ENCODE results near the gene CFAP46. TPM values are rescaled to one million over a fixed set of nuclear protein-coding genes. Genes with fewer than 3 reads are reported as not detected.

The CFAP46 gene
- total RNA-seq (2014; rRNA removed; shearing (Covaris generic)), result 6.2 and 11.3 TPM in 2 replicates

GRCh38 chr10:132942101-132943057, at the start of gene CFAP46:
Gene CFAP46, minus strand, starts transcription at chr10:132942570. Its CDS starts 86 bp downstream, at chr10:132942484.
- in situ Hi-C loops (cut with HindIII; ENCODE audit: low sequenced_read_pairs), result no loop called here
- peak; percentile 41 for DNase-seq (ENCODE audit: low spot score)

GRCh38 chr10:132991706-132992432, 49.5 kb upstream of the CFAP46 start:
- DNase-seq (ENCODE audit: low spot score), result no peak
- in situ Hi-C loops (cut with HindIII; ENCODE audit: low sequenced_read_pairs), result no loop called here

DNA sequence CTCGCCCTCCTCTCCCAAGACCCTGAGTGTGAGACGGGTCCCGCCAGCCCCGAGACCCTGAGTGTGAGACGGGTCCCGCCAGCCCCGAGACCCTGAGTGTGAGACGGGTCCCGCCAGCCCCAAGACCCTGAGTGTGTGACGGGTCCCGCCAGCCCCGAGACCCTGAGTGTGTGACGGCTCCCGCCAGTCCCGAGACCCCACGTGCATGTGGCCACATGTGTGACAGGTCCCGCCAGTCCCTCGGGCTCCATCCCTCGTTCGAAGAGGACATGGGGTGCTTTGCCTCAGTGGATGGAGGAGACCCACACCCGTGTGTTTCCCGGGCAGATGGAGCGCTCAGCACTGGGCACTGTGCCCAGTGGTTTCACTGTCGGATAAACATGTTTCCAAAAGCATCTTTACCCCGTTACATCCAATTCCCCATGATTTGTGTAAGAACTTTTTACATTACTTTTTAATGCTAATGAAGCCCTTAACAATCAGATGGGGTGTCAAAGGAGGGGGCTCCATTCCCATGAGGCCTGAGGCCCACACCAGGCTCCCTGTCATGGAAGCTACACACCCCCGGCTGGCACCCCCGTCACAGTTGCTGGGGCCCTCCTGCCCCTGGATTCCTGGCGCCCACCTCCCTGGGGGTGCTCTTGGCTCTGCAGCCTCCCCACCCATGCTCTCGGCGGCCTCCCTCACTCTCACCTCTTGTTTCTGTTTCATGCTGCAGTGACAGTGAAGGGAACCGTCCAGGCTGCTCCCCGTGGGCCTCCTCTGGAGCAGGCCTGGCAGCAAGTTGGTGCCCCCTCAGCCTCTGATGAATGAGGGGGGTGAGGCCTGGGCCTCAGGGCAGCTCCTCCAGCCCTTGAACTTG, 48.5 kb upstream of the CFAP46 start:
- in situ Hi-C loops (cut with HindIII; ENCODE audit: low sequenced_read_pairs), result no loop called here
- peak; percentile 69 for DNase-seq (ENCODE audit: low spot score)

DNA sequence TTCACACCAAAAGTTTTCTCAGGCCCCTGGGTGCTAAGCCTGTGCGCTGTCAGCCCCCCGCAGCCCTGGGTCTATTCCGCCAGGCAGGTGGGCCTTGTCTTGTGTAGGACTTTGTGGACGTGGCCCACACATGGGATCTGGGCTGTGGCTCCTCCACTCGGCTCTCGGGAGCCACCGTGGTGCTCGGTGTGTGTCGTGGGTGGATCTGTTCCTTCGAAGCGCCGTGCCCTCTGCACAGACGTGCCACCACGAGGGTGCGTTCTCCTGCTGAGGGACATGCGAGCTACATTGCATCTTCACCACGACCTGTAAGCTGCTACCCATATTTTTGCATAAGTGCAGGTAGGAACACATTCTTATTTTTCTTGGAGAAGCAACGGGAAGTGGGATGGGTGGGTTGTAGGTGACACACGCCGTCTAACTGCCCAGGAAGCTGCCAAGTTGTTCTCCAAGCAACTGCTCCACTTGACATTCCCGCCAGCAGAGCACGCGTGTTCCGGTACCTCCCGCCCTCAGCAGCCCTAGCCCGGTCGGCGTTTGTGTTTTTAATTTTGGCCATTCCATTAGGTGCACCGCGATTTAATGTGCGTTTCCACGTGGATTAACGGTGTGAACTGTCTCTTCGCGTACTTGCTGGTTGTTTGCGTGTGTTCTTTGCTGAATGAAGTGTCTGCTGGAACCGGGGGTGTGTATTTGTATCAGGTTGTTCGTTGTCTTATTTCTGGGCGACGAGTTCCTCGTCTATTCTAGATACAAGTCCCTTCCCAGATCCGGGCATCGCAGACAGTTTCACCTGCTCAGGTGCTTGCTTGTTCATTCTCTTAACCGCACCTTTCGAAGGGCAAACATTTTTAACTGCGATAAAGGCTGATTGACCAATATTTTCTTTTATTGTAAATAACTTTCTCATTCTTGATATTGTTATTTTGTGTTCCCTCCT, 47.4 kb upstream of the CFAP46 start:
- no peak for DNase-seq (ENCODE audit: low spot score)
- in situ Hi-C loops (cut with HindIII; ENCODE audit: low sequenced_read_pairs), result no loop called here

GRCh38 chr10:132988988-132989387, 46.6 kb upstream of the CFAP46 start:
- DNase-seq (ENCODE audit: low spot score), result no peak
- in situ Hi-C loops (cut with HindIII; ENCODE audit: low sequenced_read_pairs), result no loop called here

GRCh38 chr10:132987671-132988571, 45.6 kb upstream of the CFAP46 start:
- in situ Hi-C loops (cut with HindIII; ENCODE audit: low sequenced_read_pairs), result no loop called here
- DNase-seq (ENCODE audit: low spot score), result peak; percentile 79

- no peak for DNase-seq (ENCODE audit: low spot score)
- in situ Hi-C loops (cut with HindIII; ENCODE audit: low sequenced_read_pairs), result no loop called here
Observed at GRCh38 chr10:132986978-132987377, 44.6 kb upstream of the CFAP46 start.

GRCh38 chr10:132986576-132986975, 44.2 kb upstream of the CFAP46 start:
- in situ Hi-C loops (cut with HindIII; ENCODE audit: low sequenced_read_pairs), result no loop called here
- no peak for DNase-seq (ENCODE audit: low spot score)

GRCh38 chr10:132986076-132986475, 43.7 kb upstream of the CFAP46 start:
- in situ Hi-C loops (cut with HindIII; ENCODE audit: low sequenced_read_pairs), result no loop called here
- DNase-seq (ENCODE audit: low spot score), result no peak

DNA sequence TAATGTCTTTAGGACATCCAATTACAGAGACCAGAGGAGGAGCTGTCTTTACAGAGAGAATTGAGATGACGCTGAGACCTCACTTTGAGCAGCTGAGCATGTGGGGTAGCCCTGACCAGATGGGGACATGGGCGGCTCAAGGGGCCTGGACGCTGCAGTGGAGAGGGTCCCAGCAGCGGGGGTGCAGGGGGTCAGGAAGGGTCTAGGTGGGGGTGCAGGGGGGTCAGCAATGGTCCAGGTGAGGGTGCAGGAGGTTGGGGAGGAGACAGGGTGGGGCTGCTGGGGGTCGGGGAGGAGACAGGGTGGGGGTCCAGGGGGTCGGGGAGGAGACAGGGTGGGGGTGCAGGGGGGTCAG, 43.2 kb upstream of the CFAP46 start:
- DNase-seq (ENCODE audit: low spot score), result no peak
- in situ Hi-C loops (cut with HindIII; ENCODE audit: low sequenced_read_pairs), result no loop called here

DNA sequence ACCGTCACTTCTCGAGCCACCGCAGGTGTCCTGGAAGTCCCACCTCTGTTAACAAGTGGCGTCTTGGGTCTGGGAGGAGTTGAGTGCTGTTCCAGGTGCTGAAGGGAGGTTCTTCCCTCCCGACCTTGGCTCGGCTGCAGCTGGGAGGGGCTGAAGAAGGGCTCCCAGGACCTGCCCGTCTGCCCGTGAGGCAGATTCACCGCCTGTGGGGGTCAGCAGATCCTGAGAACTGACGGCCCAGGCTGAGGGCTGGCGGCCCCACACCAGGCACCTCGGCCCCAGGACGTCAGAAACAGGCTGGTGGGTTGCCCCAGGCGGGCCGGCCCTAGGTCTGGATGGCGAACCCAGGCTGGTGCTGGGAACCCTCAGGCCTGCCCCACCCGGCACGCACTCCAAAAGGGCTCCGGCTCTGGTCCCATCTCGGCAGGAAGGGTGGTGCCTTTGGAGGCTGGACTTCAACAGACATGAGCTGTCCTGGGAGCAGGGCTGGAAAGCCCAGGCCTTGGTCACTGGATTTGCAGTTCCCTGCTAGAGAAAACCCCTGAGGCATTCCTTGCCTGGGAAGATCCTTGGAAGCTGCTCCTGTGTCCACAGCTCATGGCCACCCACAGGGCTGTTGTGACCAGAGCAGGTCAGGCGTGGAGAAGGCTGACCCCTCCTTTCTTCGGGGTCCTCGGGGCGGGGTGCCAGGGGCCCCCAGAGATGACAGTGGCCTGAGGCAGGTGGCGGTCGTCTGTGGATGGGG, 42.6 kb upstream of the CFAP46 start:
- DNase-seq (ENCODE audit: low spot score), result no peak
- in situ Hi-C loops (cut with HindIII; ENCODE audit: low sequenced_read_pairs), result no loop called here

DNA sequence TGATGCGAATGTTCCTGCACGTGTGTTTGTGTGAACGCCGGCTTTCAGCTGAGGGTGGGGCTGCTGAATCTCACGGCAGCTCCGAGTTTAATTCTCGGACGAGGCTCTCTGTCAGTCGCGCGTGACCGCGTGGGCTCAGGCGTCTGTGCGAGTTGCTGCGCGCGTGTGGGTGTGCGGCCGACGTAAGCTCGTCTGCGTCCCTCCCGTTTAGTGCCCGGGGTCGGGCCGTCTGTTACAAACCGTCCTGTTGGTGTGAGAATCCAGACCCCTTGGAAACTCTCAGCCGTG, 41.6 kb upstream of the CFAP46 start:
- in situ Hi-C loops (cut with HindIII; ENCODE audit: low sequenced_read_pairs), result no loop called here

GRCh38 chr10:132983252-132984007, 41.1 kb upstream of the CFAP46 start:
- DNase-seq (ENCODE audit: low spot score), result no peak
- in situ Hi-C loops (cut with HindIII; ENCODE audit: low sequenced_read_pairs), result no loop called here

More for the DNA sequence above, 41.6 kb upstream of the CFAP46 start:
- no peak for DNase-seq (ENCODE audit: low spot score)

DNA sequence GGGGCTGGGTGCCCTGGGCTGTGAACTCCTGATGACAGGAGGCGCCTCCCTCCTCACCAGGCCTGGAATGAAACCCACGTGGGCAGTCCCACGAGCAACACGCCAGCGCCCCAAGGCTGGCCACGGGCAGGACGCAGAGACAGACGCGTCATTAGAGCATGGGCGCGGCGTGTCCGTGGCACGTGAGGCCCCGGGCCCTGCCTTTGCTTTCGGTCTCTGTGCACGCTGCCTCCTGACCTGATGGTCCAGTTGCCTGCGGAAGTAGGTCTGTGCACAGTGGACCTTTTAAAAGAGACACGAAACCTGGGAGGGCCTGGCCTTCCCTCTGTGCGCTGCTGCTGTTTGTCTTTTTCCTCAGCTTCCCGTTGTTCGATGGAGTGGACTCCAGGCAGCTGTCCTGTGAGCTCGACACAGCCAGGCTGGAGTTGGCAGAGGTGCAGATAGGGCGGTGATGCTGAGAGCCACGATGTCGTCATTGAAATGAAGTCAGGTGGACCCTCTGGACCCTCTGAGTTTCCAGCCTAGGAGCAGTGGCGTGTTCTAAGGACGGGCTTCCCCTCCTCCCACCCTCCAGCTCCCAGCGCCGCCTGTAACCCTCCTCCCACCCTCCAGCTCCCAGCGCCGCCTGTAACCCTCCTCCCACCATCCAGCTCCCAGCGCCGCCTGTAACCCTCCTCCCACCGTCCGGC, 40.1 kb upstream of the CFAP46 start:
- DNase-seq (ENCODE audit: low spot score), result no peak
- in situ Hi-C loops (cut with HindIII; ENCODE audit: low sequenced_read_pairs), result no loop called here

DNA sequence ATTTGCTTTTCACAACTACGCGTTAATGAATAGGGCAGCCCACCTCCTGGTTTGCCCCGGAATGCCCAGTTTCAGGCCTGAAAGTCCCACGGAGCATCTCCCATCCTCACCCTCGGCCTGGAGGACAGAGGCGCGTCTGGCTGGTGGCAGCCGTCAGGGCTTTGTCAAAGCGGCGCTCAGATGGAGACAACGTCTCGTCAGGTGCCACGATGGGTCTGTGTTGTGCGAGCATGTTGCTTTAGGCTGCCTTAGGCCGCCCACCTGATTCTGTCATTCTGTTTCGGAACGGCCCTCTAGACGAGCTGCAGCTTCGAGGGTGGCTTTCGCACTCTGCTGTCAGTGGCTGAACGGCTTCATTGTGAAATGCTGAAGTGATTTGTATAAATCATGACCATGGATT, 39.4 kb upstream of the CFAP46 start:
- DNase-seq (ENCODE audit: low spot score), result no peak
- in situ Hi-C loops (cut with HindIII; ENCODE audit: low sequenced_read_pairs), result no loop called here

DNA sequence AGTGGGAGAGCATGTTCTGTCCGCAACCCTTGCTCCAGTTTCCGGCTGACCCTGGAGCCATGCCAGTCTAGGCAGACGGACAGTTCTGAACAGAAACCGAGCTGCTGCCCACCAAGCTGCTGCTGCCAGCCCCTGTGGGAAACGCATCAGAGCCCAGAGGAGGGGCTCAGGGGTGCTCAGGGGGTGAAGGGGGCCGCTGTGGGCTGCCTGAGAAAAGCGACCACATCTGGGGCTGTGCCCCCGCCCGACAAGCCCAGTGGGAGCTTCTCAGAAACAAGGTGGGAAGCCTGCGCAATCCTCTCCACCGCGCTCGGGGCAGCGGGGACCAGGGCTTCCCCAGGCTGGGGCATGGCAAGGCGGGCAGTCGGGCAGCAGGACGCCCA, 38.8 kb upstream of the CFAP46 start:
- in situ Hi-C loops (cut with HindIII; ENCODE audit: low sequenced_read_pairs), result no loop called here
- DNase-seq (ENCODE audit: low spot score), result peak; percentile 25
